Neutrophil (primary cell): ENCODE results near the gene CHMP3.
A peak's percentile ranks its signal among the peaks of the same experiment; 100 is the strongest.
"Not testable (repeated sequence)": the region's sequence is repeated elsewhere in the genome, so short reads cannot be mapped to it uniquely, and the experiment has no call there.

Experiments used
- H3K27ac ChIP-seq: fragments of 200-600 bp; sonication (generic); 2 replicates; pipeline ENCODE4 v1.5.1; 2016; ENCODE audit warnings: mild to moderate bottlenecking, moderate library complexity
- H3K27me3 ChIP-seq: fragments of 200-600 bp; sonication (generic); 2 replicates; pipeline ENCODE4 v1.6.0; 2016; ENCODE audit warnings: mild to moderate bottlenecking
- H3K36me3 ChIP-seq: fragments of 200-600 bp; sonication (generic); 2 replicates; pipeline ENCODE4 v1.5.1; 2017
- H3K4me1 ChIP-seq, 2 experiments: fragments of 200-600 bp in 1 of 2; sonication (generic) in 1 of 2; 1 replicate in 1 of 2; 2 replicates in 1 of 2; pipeline versions ENCODE4 v1.5.1 to v1.6.1; 2013 to 2016; ENCODE audit warnings: low read depth in 1 of 2, low read length in 1 of 2, mild to moderate bottlenecking in 1 of 2, moderate library complexity in 1 of 2; ENCODE audit not compliant: control insufficient read depth in 1 of 2, insufficient read depth in 1 of 2
- H3K4me3 ChIP-seq, 2 experiments: fragments of 200-600 bp in 1 of 2; sonication (generic) in 1 of 2; 1 replicate in 1 of 2; 2 replicates in 1 of 2; pipeline ENCODE4 v1.5.1; 2013 to 2016; ENCODE audit warnings: low read depth in 1 of 2, low read length in 1 of 2, mild to moderate bottlenecking in 1 of 2, moderate library complexity in 1 of 2
- H3K9me3 ChIP-seq: fragments of 200-600 bp; sonication (generic); 2 replicates; pipeline ENCODE4 v1.5.1; 2016
- CTCF ChIP-seq: fragments of 200-600 bp; sonication (generic); IDR thresholded peaks from 2 replicates; pipeline ENCODE4 v1.5.1; 2016; ENCODE audit warnings: antibody characterized with exemption

The CHMP3 gene

DNA sequence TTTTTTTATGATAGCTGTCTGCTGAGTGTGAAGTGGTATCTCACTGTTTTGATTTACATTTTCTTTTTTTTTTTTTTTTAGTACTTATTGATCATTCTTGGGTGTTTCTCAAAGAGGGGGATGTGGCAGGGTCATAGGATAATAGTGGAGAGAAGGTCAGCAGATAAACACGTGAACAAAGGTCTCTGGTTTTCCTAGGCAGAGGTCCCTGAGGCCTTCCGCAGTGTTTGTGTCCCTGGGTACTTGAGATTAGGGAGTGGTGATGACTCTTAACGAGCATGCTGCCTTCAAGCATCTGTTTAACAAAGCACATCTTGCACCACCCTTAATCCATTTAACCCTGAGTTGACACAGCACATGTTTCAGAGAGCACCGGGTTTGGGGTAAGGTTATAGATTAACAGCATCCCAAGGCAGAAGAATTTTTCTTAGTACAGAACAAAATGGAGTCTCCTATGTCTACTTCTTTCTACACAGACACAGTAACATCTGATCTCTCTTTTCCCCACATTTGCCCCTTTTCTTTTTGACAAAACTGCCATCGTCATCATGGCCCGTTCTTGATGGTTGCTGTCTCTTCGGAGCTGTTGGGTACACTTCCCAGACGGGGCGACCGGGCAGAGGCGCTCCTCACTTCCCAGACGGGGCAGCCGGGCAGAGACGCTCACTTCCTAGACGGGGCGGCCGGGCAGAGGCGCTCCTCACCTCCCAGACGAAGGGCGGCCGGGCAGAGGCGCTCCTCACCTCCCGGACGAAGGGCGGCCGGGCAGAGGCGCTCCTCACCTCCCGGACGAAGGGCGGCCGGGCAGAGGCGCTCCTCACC lies 18.8 kb downstream of the CHMP3 start:
- H3K9me3 ChIP-seq, H3K4me3 ChIP-seq, H3K27me3 ChIP-seq: not testable (repeated sequence)
- Histone ChIP-seq H3K36me3 (peaks cover 11% of the 10 kb centered on the region), H3K27ac (peak overlapping the region; percentile 72), H3K4me1 (peaks cover 40 to 42% of the 10 kb centered on the region in 2 experiments)

- H3K4me3 ChIP-seq: no peak overlapping the region
- peak overlapping the region; percentile 72 for H3K27ac ChIP-seq
- H3K4me1 ChIP-seq: peaks cover 46 to 49% of the 10 kb centered on the region in 2 experiments
- H3K9me3 ChIP-seq: no peaks in the 10 kb centered on the region
- no peaks in the 10 kb centered on the region for H3K27me3 ChIP-seq
- TF ChIP-seq CTCF: no peak
- peaks cover 4% of the 10 kb centered on the region for H3K36me3 ChIP-seq
Observed at GRCh38 chr2:86543793-86544192, 19.4 kb downstream of the CHMP3 start.

- H3K9me3 ChIP-seq: no peaks in the 10 kb centered on the region
- no peak for TF ChIP-seq CTCF
Observed at GRCh38 chr2:86543335-86543734, 19.9 kb downstream of the CHMP3 start.

GRCh38 chr2:86542814-86543213 lies 20.4 kb downstream of the CHMP3 start:
- Histone ChIP-seq H3K27me3 (no peaks in the 10 kb centered on the region), H3K9me3 (no peaks in the 10 kb centered on the region), H3K36me3 (no peaks in the 10 kb centered on the region), H3K4me1 (peaks cover 51 to 56% of the 10 kb centered on the region in 2 experiments), H3K27ac (peak overlapping the region; percentile 72), H3K4me3 (no peak overlapping the region)
- no peak for TF ChIP-seq CTCF

More at GRCh38 chr2:86543335-86543734, 19.9 kb downstream of the CHMP3 start:
- peaks cover 51% of the 10 kb centered on the region in 2 experiments for H3K4me1 ChIP-seq
- no peaks in the 10 kb centered on the region for H3K36me3 ChIP-seq
- peak overlapping the region; percentile 72 for H3K27ac ChIP-seq
- H3K4me3 ChIP-seq: no peak overlapping the region
- H3K27me3 ChIP-seq: no peaks in the 10 kb centered on the region

GRCh38 chr2:86541334-86541733 lies 21.9 kb downstream of the CHMP3 start:
- no peaks in the 10 kb centered on the region for H3K36me3 ChIP-seq
- H3K9me3 ChIP-seq: no peaks in the 10 kb centered on the region
- no peaks in the 10 kb centered on the region for H3K27me3 ChIP-seq
- no peak overlapping the region for H3K4me3 ChIP-seq
- peak overlapping the region; percentile 72 for H3K27ac ChIP-seq
- H3K4me1 ChIP-seq: peaks cover 51 to 59% of the 10 kb centered on the region in 2 experiments
- TF ChIP-seq CTCF: no peak

DNA sequence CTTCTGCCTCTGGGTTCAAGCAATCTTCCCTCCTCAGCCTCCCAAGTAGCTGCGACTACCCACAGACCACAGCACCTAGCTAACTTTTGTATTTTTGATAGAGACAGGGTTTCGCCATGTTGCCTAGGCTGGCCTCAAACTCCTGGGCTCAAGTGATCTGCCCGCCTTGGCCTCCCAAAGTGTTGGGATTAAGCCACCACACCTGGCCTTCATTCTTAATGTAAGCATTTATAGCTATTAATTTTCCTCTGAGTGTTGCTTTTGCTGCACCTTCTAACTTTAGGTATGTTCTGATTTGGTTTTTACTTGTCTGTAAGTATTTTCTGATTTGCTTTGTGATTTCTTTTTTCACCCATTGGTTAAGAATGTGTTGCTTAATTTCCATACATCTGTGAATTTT lies 29.7 kb downstream of the CHMP3 start:
- no peak overlapping the region for H3K27ac ChIP-seq
- peaks cover 8% of the 10 kb centered on the region for H3K36me3 ChIP-seq
- no peaks in the 10 kb centered on the region for H3K27me3 ChIP-seq
- TF ChIP-seq CTCF: no peak
- H3K4me1 ChIP-seq: peaks cover under 1 to 10% of the 10 kb centered on the region in 2 experiments
- H3K4me3 ChIP-seq: no peak overlapping the region
- H3K9me3 ChIP-seq: no peaks in the 10 kb centered on the region
